GM21576 (cell line): Measurements from ENCODE around the gene TMED3.

Experiments used
- ATAC-seq: cut with Tn5 transposase; IDR thresholded peaks from one replicate; pipeline ENCODE4 v1.9.1; 2021; ENCODE audit warnings: mild to moderate bottlenecking, moderate library complexity; ENCODE audit not compliant: unreplicated experiment

TMED3 gene

DNA sequence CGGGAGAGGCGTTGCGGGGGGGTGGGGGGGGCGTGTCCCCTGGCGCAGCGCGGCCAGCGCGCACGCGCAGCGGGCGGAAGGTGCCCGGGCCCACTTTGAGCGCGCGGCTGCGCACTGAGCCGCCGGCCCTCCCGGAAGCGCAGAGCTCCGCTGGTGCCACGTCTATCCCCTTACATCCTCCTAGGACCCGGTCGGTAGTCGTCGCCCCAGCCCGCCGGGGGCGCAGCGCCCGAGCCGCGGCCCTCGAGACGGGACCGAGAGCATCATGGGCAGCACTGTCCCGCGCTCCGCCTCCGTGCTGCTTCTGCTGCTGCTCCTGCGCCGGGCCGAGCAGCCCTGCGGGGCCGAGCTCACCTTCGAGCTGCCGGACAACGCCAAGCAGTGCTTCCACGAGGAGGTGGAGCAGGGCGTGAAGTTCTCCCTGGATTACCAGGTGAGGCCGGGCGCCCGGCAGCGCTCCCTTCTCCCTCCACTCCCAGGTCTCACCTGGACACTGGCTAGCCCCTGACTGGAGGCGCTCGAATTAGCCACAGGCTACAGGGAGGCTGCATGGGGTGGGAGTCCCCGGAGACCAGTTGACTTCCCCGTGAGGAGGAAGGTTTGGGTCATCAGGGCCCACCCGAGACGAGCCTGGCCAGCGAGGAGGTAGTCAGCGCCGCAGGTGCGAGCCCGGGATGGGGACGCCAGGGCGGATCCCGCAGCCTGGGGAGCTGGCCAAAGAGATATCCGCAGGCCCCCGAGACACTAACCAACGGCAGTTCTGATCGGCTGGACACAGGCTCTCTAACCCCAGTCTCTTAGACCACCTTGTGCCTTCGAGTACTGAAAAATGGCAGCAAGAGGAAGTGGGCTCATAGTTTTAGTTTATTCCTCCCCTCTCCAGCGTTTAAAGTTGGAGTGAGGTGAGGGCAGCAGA lies at the start of gene TMED3:
TMED3 (plus strand) TSS at position 128 of the 916 bp plus-strand sequence; CDS start at position 266, 138 bp downstream.
- peak; percentile 78 for ATAC-seq

DNA sequence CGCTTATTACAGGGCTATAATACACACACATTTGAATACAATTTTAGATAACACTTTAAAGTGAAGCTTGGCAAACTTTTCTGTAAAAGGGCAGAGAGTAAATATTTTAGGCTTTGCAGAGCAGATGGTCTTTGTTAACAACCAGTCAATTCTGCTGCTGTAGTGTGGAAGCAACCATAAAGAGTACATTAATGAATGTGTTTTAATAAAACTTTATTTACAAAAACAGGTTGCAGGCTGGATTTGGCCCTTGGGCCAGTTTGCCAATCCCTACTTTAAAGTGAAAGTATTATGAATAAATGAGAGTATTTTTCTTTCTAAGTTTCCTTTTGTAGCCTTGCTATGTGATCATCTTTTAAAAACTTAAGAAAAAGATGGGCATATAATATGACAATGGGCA lies 49.1 kb upstream of the TMED3 start:
- no peak for ATAC-seq

DNA sequence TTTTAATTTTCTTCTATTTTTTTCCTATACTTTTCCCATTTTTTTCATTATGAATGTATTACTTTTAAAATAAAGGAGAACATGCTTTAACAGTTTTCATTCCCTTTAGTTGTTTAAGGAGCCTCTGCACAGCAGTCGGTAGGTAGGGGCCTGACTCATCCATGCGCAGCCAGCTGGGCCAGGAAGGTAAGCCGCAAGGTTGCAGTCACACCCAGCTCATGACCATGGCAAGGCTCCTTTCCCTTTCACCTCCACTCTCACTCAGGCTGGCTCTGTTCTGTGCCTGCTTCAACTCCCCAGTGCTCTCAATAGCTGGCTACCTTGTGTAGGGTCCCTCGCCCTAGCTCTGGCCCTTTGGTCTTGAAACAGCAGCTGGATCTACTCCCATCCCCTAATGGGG lies 45.7 kb upstream of the TMED3 start:
- no peak for ATAC-seq

DNA sequence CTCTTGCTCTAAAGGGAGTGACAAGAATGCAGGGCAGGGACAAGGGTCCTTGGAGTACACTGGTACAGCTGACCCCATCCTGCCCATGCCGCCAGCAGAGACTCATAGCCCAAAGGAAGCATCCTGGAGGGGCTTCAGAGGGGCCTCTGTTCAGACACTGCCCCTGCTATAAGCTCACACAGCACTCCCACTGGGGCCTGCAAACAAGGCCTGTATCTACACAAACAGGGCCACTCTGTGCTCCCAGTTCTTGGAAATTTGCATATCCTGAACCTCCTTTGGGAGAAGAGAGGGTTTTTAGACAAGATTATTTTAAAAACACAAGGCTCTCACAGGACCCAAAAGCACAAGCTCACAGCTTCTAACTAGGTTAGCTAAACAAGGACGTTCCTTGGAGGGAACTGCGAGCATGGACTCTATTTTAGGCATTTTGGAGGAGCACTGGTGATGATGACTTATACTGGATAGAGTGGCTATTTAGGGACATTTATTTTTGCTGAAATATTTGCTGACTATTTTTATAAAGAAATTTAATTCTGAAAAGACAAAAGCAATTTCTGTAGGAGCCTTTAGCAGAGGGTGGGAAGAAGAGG lies 44.8 kb upstream of the TMED3 start:
- no peak for ATAC-seq

DNA sequence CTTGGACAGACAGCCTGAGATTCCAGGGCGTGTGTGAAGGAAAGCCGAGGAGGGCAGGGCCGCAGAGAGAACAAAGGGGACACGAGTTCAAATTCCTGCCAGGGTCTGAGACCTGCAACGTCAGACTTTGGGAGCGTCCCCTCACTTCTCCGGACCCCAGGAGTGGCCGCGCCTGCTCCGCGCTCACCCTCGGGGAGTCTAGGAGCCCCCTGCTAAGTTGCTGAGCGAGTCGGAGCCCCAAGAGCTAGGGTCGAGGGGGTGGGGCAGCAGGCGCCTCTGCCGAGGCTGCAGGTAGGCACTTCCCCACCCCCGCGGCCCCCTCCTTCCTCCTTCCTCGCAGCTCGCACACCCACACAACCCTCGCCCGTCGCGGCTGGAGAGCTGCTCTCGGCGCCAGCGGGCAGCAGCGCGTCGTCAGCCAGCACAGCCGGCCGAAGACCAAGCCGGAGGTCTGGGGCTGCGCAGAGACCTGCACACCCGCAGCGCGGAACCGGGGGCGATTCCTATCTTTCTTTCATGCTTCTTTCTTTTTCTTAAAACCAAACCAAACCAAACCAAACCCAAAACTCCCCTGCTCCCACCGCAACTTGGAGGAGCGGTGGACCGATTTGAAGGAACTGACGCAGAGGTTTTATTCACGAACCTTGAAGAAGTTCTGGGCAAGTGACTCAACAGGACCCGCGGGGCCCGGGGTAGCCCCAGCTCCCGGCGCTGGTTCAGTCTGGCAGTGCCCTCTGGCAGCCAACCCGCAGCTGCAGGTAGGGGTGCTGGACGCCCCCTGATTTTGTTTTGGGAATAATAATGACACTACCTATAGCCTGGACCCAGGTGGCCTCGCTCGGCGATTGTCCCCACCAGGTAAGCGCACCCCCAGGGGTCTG lies 28.3 kb upstream of the TMED3 start, which contains the start of gene ANKRD34C:
ANKRD34C (plus strand) TSS at position 352 of the 881 bp plus-strand sequence. CDS start 10,563 bp downstream, outside the sequence.
- ATAC-seq = no peak

DNA sequence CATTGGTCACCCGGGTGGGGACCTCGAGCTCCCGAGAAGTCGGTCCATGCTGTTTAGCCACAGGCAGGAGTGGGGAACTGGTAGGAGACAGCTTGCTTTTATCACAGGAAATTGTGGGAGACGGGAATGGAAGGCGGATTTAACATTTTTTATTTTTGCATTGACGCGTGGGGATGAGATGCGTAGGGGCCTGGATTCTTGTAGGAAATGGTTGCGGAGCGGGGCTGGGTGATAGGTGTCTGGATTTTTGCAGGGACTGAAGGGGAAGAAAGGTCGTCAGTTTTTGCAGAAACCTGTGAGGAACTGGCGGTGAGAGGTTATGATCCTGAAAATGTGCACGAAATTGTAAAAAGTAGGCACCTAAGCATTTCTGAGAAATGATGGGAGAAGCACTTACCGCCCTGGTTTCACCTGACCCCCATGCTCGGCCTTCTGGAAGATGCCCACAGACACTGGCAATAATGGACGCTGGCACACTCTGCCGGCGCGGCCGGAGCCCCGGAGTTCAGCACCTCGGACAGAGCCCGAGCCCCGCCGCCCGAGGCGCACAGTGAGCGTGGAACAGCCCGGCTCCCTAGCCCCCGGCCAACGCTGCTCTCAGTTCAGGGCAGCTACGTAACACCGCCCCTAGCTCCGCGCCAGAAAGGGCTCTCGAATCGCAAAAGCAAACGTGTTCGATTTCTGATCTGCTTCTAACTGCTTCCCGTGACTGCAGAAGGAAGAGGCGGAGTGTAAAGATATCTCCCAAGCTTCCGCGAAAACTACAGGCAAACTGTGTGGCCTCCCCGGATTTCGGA lies 27.5 kb upstream of the TMED3 start:
- no peak for ATAC-seq

DNA sequence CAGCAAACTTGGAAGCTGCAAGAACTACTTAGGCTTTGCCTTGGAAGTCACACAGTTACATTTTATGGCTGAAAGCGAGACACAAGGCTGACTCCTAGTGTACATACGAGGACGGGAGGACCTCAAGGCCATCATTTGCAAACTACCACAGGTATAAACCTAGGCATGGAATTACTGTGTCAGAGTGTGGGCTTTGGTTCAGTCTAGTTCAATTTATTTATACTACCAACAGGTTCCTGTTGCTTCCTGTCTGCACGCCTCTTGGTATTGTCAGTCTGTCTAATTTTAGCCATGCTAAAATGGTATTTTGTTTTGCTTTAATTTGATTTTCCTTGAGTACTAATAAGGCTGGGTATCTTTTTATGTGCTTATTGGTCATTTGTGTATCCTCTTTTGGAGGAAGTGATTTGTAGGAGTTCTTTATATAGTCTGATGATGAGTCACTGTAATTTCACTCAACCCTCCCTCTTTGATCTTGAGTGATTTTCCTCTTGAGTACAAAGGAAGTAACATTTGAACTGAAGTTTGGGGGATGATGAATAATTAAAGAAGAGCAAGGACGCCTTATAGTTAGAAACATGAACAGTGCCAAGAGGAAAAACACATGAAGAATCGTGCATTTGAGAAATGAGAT lies 20.2 kb upstream of the TMED3 start:
- ATAC-seq = no peak

DNA sequence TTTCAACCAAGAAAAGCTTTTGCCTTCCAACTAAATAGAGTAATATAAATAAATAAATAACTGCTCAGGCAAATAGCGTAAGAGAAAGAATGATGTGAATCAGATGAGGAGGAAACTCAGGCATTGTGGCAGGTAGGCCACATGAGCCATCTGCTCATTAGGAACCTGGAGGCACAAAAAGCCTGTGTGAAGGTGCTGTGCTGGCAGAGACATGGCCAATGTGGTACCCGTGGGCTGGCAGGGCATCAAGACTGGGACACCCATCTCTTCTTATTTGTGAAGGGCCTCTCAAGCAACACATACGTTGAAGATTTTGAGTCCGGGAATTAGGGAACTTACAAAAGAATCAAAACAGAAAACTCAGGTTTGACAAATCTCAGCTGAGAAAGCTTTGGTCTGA lies 18.9 kb upstream of the TMED3 start:
- no peak for ATAC-seq

DNA sequence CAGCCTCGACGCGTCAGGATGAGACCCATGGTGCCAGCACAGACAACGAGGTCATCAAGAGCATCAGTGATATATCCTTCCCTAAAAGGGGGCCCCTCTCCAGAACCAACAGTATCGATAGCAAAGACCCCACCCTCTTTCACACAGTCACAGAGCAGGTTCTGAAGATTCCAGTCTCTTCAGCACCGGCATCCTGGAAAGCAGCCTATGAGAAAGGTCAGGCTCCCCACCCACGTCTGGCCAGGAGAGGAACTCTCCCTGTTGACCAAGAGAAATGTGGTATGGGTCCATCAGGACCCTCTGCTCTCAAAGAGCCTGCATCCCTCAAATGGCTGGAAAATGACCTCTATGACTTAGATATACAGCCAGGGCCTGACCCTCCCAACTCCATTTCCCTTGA lies 16.8 kb upstream of the TMED3 start:
- no peak for ATAC-seq

DNA sequence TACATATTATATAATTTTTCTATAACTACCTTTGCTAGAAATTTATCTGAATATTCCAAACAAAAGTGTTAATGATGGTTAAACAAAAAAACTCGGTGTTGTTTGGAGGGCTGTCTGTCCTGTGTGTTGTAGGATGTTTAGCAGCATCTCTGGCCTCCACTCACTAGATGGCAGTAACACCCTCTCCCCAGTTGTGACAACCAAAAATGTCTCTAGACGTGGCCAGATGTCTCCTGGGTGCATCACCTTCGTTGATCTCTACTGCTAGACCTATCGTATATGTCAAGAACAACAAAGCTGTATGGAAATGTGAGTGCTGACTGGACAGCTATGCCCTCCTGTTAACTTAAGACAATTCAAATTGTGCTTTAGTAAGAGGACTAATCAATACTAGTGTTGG lies 14.3 kb upstream of the TMED3 start:
- no peak for ATAC-seq

DNA sequence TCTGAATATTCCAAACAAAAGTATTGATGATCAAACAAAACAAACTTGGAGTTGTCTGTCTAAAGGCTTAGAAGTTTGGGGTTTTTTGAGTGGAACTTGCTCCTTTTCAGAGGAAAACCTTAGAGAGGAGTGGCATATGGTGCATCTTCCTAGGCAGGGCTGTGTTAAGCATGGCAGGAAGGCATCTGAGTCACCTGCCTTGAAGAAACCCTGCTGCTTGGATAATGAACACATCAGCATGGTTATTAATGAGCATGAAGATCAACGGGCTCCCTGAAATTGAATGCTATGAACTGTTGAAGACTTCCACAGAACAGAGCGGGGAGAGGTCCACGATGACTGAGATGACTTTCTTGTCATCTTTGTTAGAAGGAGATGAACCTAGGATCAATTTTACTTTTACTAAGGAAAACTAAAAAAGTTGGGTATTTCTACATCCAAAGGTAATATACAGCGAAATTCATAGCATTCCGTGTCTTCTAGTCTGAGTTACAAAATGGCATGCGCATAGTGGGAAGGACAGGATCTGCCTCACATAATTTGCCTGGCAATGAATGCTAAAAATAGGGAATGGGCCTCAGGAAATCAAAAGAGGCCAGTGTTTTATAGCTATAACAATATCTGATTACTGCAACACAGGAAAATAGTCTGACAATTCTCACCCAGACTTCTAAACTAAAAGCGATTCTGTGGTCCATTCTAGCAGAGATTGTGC lies 11.6 kb upstream of the TMED3 start:
- ATAC-seq = no peak

DNA sequence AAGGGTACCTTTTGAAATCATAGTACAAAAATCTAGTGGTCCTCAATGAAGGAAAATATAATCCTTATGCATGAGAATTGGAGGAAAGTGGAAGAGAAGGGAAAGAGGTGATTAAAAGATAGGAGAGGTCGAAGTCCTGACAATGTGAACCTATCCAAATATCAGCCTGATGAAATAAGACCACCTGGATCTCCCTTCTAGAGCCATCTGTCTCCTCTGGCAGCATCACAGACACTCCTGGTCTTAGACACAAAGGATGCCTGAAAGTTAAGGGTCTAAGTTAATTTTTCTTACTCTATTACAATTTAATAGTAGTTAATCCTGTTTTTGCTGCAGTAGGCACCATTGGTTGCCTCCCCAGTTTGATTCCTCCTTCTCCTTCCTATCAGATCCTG lies 11.1 kb upstream of the TMED3 start:
- no peak for ATAC-seq

DNA sequence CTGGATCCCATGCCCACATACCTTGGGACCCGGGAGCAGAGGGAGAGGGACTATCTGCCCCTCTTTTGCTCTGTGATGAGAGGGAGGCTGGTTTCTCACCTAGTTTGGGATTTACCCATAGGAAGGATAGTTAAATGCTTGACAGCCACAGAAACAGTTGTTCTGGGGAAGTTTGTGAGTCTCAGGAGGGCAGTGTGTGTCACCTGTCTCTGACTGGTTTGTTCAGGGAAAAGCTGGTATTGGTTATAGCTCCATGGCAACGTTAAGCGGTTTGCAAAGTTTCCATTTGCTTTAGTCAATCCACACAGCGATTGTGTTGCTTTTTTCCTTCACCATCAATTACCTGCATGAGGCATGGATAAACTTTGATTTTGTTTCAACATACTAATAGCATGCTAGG lies 3.7 kb upstream of the TMED3 start:
- ATAC-seq = no peak

DNA sequence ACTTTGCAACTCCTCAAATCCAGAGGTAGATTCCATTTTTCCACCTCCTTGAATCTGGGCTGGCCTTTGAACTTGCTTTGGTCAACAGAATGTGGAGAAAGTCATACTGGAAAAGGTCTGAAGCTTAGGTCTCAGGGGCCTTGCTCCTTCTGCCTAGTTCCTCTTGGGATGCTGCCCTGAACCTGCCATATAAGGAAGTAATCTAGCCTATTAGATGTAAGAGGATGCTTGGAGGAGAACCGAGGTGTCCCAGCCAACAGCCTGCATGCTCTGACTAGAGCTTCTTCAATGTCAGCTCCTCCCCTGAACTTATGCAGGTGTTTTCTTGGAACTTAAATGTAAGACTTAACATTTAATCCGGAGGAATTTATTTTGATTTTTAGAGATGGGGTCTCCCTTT lies 2.0 kb upstream of the TMED3 start:
- ATAC-seq = no peak

DNA sequence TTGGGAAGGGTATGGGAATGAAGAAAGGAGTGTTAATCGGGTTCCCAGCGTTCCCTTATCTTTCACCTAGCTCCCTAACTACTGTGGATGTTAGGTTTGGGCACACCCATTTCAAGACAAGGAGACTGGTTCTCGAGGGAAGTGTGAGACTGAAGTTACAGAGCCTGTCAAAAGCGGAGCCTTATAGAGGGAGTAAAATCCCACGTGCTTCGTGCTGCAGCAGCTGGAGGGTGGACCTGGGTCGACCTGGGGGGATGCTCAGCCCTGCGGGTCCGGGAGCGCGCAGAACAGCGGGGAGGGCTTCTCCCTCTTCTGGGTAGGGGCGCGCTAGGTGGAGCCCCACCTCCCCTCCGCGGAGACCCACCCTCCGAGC lies 314 bp upstream of the TMED3 start:
- peak; percentile 22 for ATAC-seq

DNA sequence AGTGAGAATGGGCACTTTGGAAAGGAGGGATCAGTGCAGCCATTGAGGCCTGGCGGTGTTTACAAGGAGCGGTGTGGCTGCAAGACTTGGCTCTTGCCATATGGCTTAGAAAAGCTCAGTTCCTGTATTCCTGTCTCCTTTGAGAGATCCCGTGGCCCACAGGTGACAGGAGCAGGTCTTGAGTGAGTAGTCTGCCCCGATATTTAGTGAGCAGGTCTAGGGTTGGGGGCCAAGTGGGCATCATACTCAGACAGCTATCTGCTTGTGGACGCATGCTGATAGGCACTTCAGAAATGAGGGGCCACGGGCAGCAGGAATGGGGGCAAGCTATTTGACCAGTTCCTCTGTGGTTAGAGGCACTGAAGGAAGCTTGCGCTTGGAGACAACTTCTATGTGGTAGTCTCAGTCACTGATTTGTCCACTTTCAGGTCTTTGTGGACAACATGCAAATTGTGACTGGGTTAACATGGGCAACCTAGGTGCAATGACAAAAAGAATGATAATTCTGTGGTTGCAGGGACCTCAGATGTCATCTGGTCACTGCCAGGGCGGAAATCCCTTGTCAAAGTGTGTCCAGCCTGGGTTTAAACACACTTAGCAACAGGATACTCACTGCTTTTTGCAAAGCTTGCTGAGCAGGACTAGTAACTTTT lies 1.1 kb downstream of the TMED3 start:
- no peak for ATAC-seq

DNA sequence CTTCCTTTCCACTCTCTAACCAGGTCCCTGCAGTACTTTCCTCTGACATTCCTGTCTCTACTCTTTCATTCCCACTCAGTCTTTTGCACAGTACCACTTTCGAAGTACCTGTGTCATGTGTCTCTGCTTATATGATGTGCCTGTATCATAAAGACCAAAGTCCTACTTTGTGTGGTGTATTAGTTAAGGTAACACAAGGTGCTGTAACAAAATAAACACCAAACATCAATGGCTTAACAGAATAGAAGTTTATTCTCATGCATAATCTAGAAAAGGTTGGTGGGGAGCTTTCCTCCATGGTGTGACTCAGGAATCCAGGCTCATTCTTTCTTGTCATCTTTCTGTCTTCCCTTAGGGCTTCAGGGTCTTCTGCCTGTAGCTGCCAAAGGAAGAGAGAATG lies 3.3 kb downstream of the TMED3 start:
- no peak for ATAC-seq

DNA sequence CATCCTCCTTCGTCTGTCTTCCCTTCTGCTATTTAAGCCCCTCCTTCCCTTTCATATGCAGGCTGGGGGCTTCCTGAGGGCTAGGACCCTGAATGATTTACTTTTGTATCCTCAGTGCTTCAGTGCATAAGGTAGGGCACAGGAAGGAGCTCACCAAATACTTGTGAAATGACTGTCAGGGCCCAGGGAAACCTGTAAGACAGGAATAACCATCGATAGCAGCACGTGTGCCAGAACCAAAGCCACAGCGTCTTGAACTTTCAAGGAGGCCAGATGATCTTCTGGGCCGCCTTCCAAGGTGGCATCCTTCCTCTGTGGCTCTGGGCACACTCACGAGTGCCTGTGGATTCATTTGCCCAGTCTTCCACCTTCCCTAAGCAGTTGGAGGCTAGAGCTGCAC lies 3.9 kb downstream of the TMED3 start:
- ATAC-seq = no peak
